H9 (cell line): Measurements from ENCODE around the gene ZNF546. TPM values are rescaled to one million over a fixed set of nuclear protein-coding genes. Genes with fewer than 3 reads are reported as not detected.

Source experiments
- DNase-seq: peaks from one replicate; pipeline ENCODE4 v3.0.0-alpha.2; 2017
- H2AFZ ChIP-seq: one replicate; pipeline ENCODE4 v1.6.1; 2013; ENCODE audit warnings: mild to moderate bottlenecking, low read length, control low read depth, moderate library complexity
- H2AK5ac ChIP-seq: 2 replicates; pipeline ENCODE4 v1.6.1; 2013; ENCODE audit warnings: low read length, control low read depth, mixed read lengths; ENCODE audit not compliant: insufficient read length
- H2BK120ac ChIP-seq: one replicate; pipeline ENCODE4 v1.6.1; 2013; ENCODE audit warnings: low read depth, mild to moderate bottlenecking, low read length, control low read depth, inconsistent platforms; ENCODE audit not compliant: poor library complexity, severe bottlenecking
- H2BK12ac ChIP-seq: 2 replicates; pipeline ENCODE4 v1.6.1; 2013; ENCODE audit warnings: low read length, control low read depth, mixed read lengths, low read depth; ENCODE audit not compliant: insufficient read length
- H2BK15ac ChIP-seq: 2 replicates; pipeline ENCODE4 v1.6.1; 2013; ENCODE audit warnings: low read depth, low read length, control low read depth
- H2BK20ac ChIP-seq: one replicate; pipeline ENCODE4 v1.6.1; 2013; ENCODE audit warnings: low read depth, mild to moderate bottlenecking, low read length, control low read depth, inconsistent platforms; ENCODE audit not compliant: poor library complexity, severe bottlenecking
- H2BK5ac ChIP-seq: 2 replicates; pipeline ENCODE4 v1.6.1; 2013; ENCODE audit warnings: low read length, control low read depth, mixed read lengths; ENCODE audit not compliant: insufficient read length
- H3K14ac ChIP-seq: 2 replicates; pipeline ENCODE4 v1.6.1; 2013; ENCODE audit warnings: low read length, control low read depth; ENCODE audit not compliant: insufficient read depth
- H3K18ac ChIP-seq: 2 replicates; pipeline ENCODE4 v1.6.1; 2013; ENCODE audit warnings: low read depth, mild to moderate bottlenecking, mixed read lengths, low read length, control low read depth; ENCODE audit not compliant: insufficient read length
- H3K23ac ChIP-seq: 2 replicates; pipeline ENCODE4 v1.6.1; 2013; ENCODE audit warnings: low read length, control low read depth, mixed read lengths, low read depth; ENCODE audit not compliant: insufficient read length
- H3K23me2 ChIP-seq: 2 replicates; pipeline ENCODE4 v1.6.1; 2013; ENCODE audit warnings: low read depth, mild to moderate bottlenecking, mixed read lengths, low read length, control low read depth; ENCODE audit not compliant: insufficient read length, poor library complexity, severe bottlenecking
- H3K27ac ChIP-seq: 2 replicates; pipeline ENCODE4 v1.5.1; 2013; ENCODE audit warnings: low read length, control low read depth, mixed read lengths, low read depth; ENCODE audit not compliant: insufficient read length
- H3K27me3 ChIP-seq: 2 replicates; pipeline ENCODE4 v1.6.1; 2013; ENCODE audit warnings: low read length, control low read depth, inconsistent platforms; ENCODE audit not compliant: insufficient read depth
- H3K4ac ChIP-seq: 2 replicates; pipeline ENCODE4 v1.6.1; 2013; ENCODE audit warnings: low read depth, mild to moderate bottlenecking, control low read depth, inconsistent platforms, low read length, moderate library complexity
- H3K4me1 ChIP-seq: 2 replicates; pipeline ENCODE4 v1.6.1; 2013; ENCODE audit warnings: low read length, control low read depth, inconsistent platforms; ENCODE audit not compliant: insufficient read depth
- H3K4me2 ChIP-seq: 2 replicates; pipeline ENCODE4 v1.6.1; 2013; ENCODE audit warnings: low read length, control low read depth, mixed read lengths; ENCODE audit not compliant: insufficient read length, insufficient read depth
- H3K56ac ChIP-seq: 2 replicates; pipeline ENCODE4 v1.6.1; 2013; ENCODE audit warnings: low read depth, mild to moderate bottlenecking, mixed read lengths, low read length, control low read depth; ENCODE audit not compliant: insufficient read length
- H3K79me1 ChIP-seq: 2 replicates; pipeline ENCODE4 v1.6.1; 2013; ENCODE audit warnings: low read depth, mild to moderate bottlenecking, moderate library complexity, low read length, control low read depth, inconsistent platforms; ENCODE audit not compliant: insufficient read depth, poor library complexity, severe bottlenecking
- H3K79me2 ChIP-seq: 2 replicates; pipeline ENCODE4 v1.6.1; 2013; ENCODE audit warnings: low read length, control low read depth, inconsistent platforms; ENCODE audit not compliant: insufficient read depth
- H3K9ac ChIP-seq: 2 replicates; pipeline ENCODE4 v1.6.1; 2013; ENCODE audit warnings: low read length, control low read depth, mixed read lengths; ENCODE audit not compliant: insufficient read length; ENCODE audit errors: extremely low read depth
- H3K9me3 ChIP-seq: one replicate; pipeline ENCODE4 v1.6.1; 2013; ENCODE audit warnings: low read depth, low read length, inconsistent platforms; ENCODE audit not compliant: control insufficient read depth
- H3T11ph ChIP-seq: one replicate; pipeline ENCODE4 v1.6.1; 2013; ENCODE audit warnings: mild to moderate bottlenecking, low read length, control low read depth, inconsistent platforms
- H4K20me1 ChIP-seq: one replicate; pipeline ENCODE4 v1.6.1; 2013; ENCODE audit not compliant: control insufficient read depth, insufficient read length, insufficient read depth
- H4K5ac ChIP-seq: 2 replicates; pipeline ENCODE4 v1.6.1; 2013; ENCODE audit warnings: low read depth, mild to moderate bottlenecking, mixed read lengths, low read length, control low read depth; ENCODE audit not compliant: insufficient read length
- H4K8ac ChIP-seq: replicated peaks from 2 replicates; pipeline ENCODE4 v1.6.1; 2013; ENCODE audit warnings: low read length, control low read depth, mixed read lengths, low read depth; ENCODE audit not compliant: insufficient read length
- H4K91ac ChIP-seq: 2 replicates; pipeline ENCODE4 v1.6.1; 2013; ENCODE audit warnings: low read depth, mild to moderate bottlenecking, moderate library complexity, mixed read lengths, low read length, control low read depth; ENCODE audit not compliant: insufficient read length
- H3K27ac Mint-ChIP-seq, 3 experiments: 2 replicates in 2 of 3; 3 replicates in 1 of 3; pipeline ENCODE4 v1.8.0; 2020 to 2021; ENCODE audit warnings: mixed read lengths in 3 of 3, mild to moderate bottlenecking in 1 of 3, moderate library complexity in 1 of 3
- H3K27me3 Mint-ChIP-seq: 2 replicates; pipeline ENCODE4 v1.8.0; 2021; ENCODE audit warnings: low read depth, mild to moderate bottlenecking, moderate library complexity, mixed read lengths
- H3K36me3 Mint-ChIP-seq, 3 experiments: 2 replicates in 2 of 3; 3 replicates in 1 of 3; pipeline ENCODE4 v1.8.0; 2020 to 2021; ENCODE audit warnings: low read depth in 3 of 3, mixed read lengths in 3 of 3; ENCODE audit not compliant: insufficient read depth in 1 of 3
- H3K4me1 Mint-ChIP-seq, 2 experiments: 2 replicates each; pipeline ENCODE4 v1.8.0; 2020; ENCODE audit warnings: mixed read lengths in 2 of 2
- H3K4me3 Mint-ChIP-seq, 2 experiments: 2 replicates in 1 of 2; 3 replicates in 1 of 2; pipeline ENCODE4 v1.8.0; 2020 to 2021; ENCODE audit warnings: mild to moderate bottlenecking in 2 of 2, mixed read lengths in 2 of 2, moderate library complexity in 1 of 2
- H3K9me3 Mint-ChIP-seq, 2 experiments: 2 replicates in 1 of 2; 3 replicates in 1 of 2; pipeline ENCODE4 v1.8.0; 2020; ENCODE audit warnings: mild to moderate bottlenecking in 2 of 2, mixed read lengths in 2 of 2, moderate library complexity in 1 of 2
- WGBS: extraction: QIAGEN DNeasy Blood & Tissue Kit; methylation state at CpG from one replicate; pipeline ENCODE4 v1.1.7; 2013; ENCODE audit warnings: missing lambda C conversion rate, low lambda C conversion rate, mixed read lengths; ENCODE audit not compliant: insufficient read length; ENCODE audit errors: extremely low coverage; 5-methylcytosine and 5-hydroxymethylcytosine counted together
- total RNA-seq: library from RNA; stranded (reverse); gene quantifications from 2 replicates; pipeline ENCODE4 v1.2.1, GENCODE V29; 2021
- TF ChIP-seq, protein P1 (sequence below): fragments of 200-600 bp; sonication (generic); conservative IDR thresholded peaks from 3 replicates; pipeline ENCODE4 v1.8.0; 2021; ENCODE audit warnings: antibody characterized with exemption, mild to moderate bottlenecking

The ZNF546 gene
- total RNA-seq, 1 experiment from 2014 or later: 1.7 TPM

DNA sequence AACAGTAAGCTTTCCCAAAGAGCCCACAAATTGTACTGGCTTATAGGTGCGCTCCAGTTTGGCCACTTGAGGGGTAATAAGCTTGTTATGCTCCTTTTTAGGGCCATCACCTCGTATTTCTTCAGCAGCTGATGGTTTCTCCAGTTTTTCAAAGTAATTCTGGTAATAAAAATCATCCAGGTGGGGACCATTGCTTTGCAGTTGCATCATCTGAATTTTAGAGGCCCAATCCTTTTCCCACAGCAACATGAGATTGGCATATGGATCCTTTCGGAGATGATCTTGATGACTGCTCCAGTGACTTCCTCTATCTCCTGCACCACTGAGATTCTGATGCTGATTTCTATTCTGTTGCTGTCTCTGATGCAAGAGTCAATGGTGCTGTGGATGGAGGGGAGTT, 27.1 kb downstream of the ZNF546 start:
- H2BK15ac ChIP-seq: no peak overlapping the region
- no peaks in the 10 kb centered on the region for H3K23me2 ChIP-seq
- H3K79me2 ChIP-seq: no peaks in the 10 kb centered on the region
- Mint-ChIP-seq H3K9me3 (peaks cover 83 to 85% of the 10 kb centered on the region in 2 experiments), H3K36me3 (peaks cover 32 to 52% (median 43%) of the 10 kb centered on the region in 3 experiments), H3K4me1 (no peaks in the 10 kb centered on the region), H3K4me3 (no peak overlapping the region), H3K27ac (no peak overlapping the region), H3K27me3 (peaks cover 20% of the 10 kb centered on the region)
- no peak overlapping the region for H3T11ph ChIP-seq
- no peak overlapping the region for H4K8ac ChIP-seq
- no peak overlapping the region for H4K5ac ChIP-seq
- no peak overlapping the region for H4K91ac ChIP-seq
- no peak overlapping the region for H2BK12ac ChIP-seq
- no peak overlapping the region for H3K56ac ChIP-seq
- H2BK120ac ChIP-seq: no peak overlapping the region
- no peak overlapping the region for H3K4me2 ChIP-seq
- no peak overlapping the region for H3K4ac ChIP-seq
- no peak overlapping the region for H2BK20ac ChIP-seq
- H2AFZ ChIP-seq: no peak overlapping the region
- TF ChIP-seq, protein P1, sequence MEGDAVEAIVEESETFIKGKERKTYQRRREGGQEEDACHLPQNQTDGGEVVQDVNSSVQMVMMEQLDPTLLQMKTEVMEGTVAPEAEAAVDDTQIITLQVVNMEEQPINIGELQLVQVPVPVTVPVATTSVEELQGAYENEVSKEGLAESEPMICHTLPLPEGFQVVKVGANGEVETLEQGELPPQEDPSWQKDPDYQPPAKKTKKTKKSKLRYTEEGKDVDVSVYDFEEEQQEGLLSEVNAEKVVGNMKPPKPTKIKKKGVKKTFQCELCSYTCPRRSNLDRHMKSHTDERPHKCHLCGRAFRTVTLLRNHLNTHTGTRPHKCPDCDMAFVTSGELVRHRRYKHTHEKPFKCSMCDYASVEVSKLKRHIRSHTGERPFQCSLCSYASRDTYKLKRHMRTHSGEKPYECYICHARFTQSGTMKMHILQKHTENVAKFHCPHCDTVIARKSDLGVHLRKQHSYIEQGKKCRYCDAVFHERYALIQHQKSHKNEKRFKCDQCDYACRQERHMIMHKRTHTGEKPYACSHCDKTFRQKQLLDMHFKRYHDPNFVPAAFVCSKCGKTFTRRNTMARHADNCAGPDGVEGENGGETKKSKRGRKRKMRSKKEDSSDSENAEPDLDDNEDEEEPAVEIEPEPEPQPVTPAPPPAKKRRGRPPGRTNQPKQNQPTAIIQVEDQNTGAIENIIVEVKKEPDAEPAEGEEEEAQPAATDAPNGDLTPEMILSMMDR: no peak
- no peaks in the 10 kb centered on the region for H3K27me3 ChIP-seq
- H3K9ac ChIP-seq: no peak overlapping the region
- H2BK5ac ChIP-seq: no peak overlapping the region
- no peak overlapping the region for H3K27ac ChIP-seq
- H3K18ac ChIP-seq: no peak overlapping the region
- no peaks in the 10 kb centered on the region for H3K4me1 ChIP-seq
- WGBS: no CpG with 5 or more reads among the region's 3 CpGs
- peaks cover 55% of the 10 kb centered on the region for H3K9me3 ChIP-seq
- H4K20me1 ChIP-seq: no peaks in the 10 kb centered on the region
- H3K14ac ChIP-seq: no peak overlapping the region
- H3K23ac ChIP-seq: no peak overlapping the region
- no peak overlapping the region for H2AK5ac ChIP-seq
- DNase-seq: no peak
- H3K79me1 ChIP-seq: no peaks in the 10 kb centered on the region
